GM18502 (cell line): ENCODE data around the gene GAL3ST3.

Experiments
- ATAC-seq: cut with Tn5 transposase; IDR thresholded peaks from one replicate; pipeline ENCODE4 v1.9.1; 2021; ENCODE audit warnings: mild to moderate bottlenecking; ENCODE audit not compliant: unreplicated experiment, poor library complexity

GAL3ST3 gene

DNA sequence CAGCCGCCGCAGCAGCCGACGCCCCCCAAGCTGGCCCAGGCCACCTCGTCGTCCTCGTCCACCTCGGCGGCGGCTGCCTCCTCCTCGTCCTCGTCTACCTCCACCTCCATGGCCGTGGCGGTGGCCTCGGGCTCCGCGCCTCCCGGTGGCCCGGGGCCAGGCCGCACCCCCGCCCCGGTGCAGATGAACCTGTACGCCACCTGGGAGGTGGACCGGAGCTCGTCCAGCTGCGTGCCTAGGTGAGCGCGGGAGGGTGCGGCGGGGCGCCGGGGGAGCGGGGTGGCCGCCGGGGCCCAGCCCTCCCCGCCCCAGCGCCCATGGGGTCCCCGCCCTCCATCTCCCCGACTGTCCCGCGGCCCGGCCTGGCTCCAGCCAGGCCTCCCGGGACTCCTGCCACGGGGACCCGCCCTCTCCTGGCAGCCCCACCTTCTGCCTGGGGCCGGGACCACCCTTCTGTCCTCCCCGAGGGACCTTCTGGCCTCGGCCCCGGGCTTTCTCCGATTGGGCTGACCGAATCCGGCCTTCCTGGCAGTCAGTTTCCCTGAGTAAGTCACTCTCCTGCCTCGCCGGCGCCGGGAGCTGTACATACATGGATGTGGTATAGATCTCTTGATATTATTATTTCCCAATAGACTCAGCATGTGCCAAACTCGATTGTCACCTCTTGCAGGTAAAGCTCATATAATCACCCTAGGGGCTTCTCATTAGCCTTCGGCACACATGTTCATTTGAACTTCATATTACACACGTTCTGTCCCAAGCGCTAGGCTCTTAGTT lies 21.8 kb upstream of the GAL3ST3 start:
- no peak for ATAC-seq

DNA sequence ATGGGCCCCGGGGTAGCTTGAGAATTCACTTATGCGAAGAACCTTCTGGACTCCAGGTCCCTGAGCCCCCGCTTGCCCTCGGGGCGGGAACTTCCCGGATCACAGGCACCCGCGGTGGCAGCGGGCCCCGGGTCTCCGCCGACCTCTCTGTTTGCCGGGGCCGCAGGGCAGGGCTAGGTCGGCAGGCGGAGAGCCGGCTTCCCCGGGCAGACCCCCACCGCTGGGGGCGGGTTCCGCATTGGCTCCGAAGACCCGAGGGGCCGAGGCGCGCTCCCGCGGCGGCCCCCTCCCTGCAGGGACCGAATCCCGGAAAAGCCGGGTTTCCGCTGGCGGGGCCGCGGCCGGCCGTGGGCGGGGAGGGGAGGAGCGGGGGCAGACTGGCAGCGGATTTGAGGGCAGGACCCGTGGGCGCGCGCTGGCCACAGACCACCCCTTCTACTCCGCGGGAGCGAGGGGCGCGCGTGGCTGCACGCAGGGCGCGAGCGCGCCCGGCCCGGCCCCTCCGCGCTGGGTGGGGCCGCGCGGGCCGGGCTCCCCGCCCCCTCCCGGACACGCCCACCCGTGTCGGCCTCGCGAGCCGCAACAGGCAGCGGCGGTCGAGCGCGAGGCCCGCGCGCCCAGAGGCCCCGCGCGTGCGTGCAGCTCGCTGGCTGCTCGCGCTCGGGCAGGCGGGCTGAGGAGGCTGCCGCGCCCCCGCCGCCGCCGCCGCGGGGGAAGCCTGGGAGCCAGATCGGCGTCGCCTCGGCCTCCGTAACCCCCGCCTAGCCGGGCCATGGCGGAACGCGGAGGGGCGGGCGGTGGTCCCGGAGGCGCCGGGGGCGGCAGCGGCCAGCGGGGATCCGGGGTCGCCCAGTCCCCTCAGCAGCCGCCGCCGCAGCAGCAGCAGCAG lies 21.0 kb upstream of the GAL3ST3 start, which contains the start of gene PACS1:
PACS1 (plus strand) TSS at position 558 of the 889 bp plus-strand sequence; CDS start at position 773, 215 bp downstream.
- no peak for ATAC-seq

- ATAC-seq: no peak
Observed at GRCh38 chr11:66068923-66069714, 20.2 kb upstream of the GAL3ST3 start.

DNA sequence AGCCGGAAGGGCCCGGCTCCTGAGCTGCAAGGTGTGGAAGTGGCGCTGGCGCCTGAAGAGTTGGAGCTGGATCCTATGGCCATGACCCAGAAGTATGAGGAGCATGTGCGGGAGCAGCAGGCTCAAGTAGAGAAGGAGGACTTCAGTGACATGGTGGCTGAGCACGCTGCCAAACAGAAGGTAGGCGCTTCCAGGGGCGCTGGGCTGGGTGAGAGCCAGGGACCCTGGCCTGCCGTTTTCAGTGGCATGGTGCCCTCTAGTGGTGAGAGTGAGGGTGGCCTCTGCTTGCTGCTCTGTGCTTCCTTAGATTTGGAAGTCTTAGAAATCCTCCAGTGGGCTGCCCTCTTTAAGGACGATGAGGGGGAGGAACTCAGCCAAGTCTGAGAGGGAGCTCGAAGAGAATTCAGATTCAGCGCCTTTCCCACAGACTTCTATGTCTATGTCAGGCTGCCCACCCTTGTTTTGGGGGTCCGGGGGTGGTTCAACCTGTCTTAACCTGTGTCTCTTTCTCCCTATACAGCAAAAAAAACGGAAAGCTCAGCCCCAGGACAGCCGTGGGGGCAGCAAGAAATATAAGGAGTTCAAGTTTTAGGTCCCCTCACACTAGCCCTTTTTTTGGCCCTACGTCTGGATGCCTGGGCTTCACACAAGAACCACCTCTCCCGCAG lies 19.3 kb upstream of the GAL3ST3 start:
- no peak for ATAC-seq

DNA sequence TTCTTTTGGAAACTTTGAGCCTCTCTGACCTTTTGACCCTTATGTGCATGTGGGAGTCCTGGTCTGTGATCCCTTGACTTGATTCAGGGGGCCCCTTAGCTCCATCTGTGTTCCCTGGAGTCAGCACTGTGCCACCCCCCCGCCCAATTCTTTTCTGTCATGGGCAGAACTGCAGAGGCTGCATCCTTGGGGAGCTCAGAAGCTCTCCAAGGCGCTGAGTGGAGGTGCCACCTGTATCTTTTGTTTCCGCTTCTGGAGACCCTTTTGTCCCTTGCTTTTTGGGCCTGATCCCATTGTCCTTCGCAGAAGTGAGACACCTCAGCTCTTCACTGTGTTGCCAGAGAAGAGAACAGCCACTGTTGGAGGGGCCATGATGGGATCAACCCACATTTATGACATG lies 18.7 kb upstream of the GAL3ST3 start:
- ATAC-seq: no peak

GRCh38 chr11:66066751-66067150 lies 17.8 kb upstream of the GAL3ST3 start:
- ATAC-seq: no peak

- no peak for ATAC-seq
Observed at GRCh38 chr11:66064571-66064970, 15.6 kb upstream of the GAL3ST3 start.

GRCh38 chr11:66063900-66064299 lies 14.9 kb upstream of the GAL3ST3 start:
- no peak for ATAC-seq

GRCh38 chr11:66062408-66062807 lies 13.4 kb upstream of the GAL3ST3 start:
- ATAC-seq: no peak

DNA sequence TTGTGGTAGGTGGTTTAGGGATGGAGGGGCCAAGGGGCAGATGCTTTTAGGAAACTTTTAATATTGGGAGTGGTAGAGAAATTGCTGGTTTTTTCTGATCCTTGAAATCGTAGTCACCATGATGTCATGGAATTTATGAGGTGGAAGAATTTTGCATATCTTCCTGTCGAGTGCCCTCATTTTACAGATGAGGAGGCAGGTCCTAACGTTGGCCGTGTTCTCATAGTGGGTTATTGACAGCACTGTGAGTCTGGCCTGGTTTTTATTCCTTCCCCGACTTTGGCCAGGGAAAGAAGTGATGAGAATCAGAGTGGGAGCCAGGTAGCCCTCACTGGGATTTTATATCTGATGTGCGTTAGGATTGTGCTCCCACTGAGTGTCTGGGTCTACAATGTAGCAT lies 12.3 kb upstream of the GAL3ST3 start:
- ATAC-seq: no peak

GRCh38 chr11:66059966-66060680 lies 11.2 kb upstream of the GAL3ST3 start:
- ATAC-seq: no peak

DNA sequence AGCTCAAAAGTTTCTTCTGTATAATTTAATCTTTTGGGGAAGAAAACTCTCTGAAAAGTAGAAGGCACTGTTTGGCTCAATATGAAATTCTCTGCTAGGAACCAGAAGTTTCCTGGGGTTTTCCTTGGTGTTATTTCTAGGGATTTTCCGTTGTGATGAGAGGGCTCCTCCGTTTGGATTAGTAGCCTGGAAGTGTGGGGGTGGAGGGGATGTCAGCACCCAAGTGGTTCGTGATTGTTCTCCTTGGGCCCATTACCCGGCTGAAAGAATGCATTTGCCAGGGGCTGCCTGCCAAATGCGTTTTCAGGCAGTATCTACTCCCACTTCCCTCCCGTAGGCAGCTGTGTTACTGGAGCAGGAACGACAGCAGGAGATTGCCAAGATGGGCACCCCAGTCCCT lies 7.5 kb upstream of the GAL3ST3 start:
- ATAC-seq: no peak

DNA sequence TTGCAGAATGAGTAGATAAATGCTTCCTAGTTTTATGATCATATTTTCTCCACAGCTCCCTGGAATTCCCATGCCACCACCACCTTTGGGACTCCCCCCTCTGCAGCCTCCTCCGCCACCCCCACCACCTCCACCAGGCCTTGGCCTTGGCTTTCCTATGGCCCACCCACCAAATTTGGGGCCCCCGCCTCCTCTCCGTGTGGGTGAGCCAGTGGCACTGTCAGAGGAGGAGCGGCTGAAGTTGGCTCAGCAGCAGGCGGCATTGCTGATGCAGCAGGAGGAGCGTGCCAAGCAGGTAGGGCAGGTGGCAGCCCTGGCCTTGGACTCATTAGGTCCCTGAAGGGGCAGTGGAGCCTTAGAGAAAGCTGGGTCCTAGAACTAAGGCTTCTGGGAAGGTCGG lies 6.1 kb upstream of the GAL3ST3 start:
- ATAC-seq: no peak

GRCh38 chr11:66052664-66052982 lies 3.7 kb upstream of the GAL3ST3 start:
- no peak for ATAC-seq

- ATAC-seq: peak; percentile 91
Observed at GRCh38 chr11:66051766-66052663, 3.1 kb upstream of the GAL3ST3 start, which contains the start of gene SF3B2. SF3B2 (plus strand) TSS chr11:66052364; CDS start chr11:66052385, 21 bp downstream.

DNA sequence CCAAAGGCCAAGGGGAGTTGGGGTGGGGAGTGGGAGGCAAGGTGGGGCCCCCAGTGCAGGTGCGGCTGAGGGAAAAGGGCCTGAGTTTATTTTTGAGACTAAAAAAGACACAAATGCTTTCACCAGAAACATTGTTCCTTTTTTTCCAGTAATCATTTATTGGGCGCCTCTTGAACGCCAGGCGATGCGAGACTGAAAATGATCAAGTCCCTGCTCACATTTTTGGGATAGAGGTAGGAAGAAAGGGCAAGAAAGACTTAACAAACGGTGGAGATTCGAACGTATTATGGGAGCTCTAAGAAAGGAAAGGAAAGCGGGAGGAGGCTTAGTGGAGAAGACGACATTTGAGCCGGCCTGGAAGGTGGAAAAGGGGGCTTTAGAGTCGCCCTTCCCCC lies 2.4 kb upstream of the GAL3ST3 start:
- ATAC-seq: no peak

- ATAC-seq: no peak
Observed at GRCh38 chr11:66050581-66051231, 1.7 kb upstream of the GAL3ST3 start.
